ENCODE measurements around the gene UTF1. TPM values are rescaled to one million over a fixed set of nuclear protein-coding genes. Genes with fewer than 3 reads are reported as not detected.

UTF1 gene
- total RNA-seq, 1 donor from 2014 or later = not detected

DNA sequence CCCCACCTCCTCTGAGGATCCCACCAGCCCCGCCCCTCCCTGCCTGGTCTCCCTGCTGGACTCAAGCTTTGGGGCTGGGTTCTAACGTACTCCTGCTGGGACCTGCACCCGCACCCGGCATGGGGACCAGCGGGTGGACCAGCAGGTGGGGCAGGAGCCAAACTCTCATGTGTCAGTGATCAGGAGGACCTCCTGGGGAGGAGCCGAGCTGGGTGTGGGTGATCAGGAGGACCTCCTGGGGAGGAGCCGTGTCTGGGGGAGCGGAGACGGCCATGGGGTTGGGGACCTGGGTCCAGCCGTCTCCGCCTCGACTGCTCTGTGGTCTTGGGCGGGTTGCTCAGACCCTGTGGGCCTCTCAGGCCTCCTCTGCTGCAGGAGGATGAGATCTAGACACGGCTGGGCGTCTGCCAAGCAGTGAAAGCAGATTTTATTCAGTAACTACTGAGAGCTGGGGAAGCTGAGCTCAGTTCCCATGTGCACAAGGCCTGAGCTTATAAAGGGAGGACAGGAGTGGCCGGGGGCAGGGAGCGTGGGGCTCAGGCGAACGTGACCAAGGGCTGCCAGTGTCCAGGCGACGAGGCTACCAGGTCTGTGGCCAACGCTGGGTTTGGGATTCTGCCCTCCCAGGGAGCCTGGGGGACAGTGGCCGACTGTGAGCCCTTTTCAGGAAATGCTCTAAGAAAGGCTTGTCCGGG, 33.6 kb upstream of the UTF1 start:
- no peak overlapping the region for H3K4me2 ChIP-seq
- Mint-ChIP-seq H3K9me3 (peaks cover 8% of the 10 kb centered on the region), H3K27me3 (ENCODE audit: insufficient read depth, low read depth) (peaks cover 8% of the 10 kb centered on the region), H3K4me1 (peaks cover 2% of the 10 kb centered on the region), H3K36me3 (peaks cover 1% of the 10 kb centered on the region), H3K4me3 (no peak overlapping the region), H3K27ac (no peak overlapping the region)
- H3K4me1 ChIP-seq = no peaks in the 10 kb centered on the region
- no peaks in the 10 kb centered on the region for H3F3A ChIP-seq (ENCODE audit: low read depth)
- no peaks in the 10 kb centered on the region for H3K79me2 ChIP-seq (ENCODE audit: low read depth)
- no peak overlapping the region for H3K27ac ChIP-seq
- no peak overlapping the region for H3K9ac ChIP-seq
- H3K4me3 ChIP-seq = no peak overlapping the region
- TF ChIP-seq, protein P1, sequence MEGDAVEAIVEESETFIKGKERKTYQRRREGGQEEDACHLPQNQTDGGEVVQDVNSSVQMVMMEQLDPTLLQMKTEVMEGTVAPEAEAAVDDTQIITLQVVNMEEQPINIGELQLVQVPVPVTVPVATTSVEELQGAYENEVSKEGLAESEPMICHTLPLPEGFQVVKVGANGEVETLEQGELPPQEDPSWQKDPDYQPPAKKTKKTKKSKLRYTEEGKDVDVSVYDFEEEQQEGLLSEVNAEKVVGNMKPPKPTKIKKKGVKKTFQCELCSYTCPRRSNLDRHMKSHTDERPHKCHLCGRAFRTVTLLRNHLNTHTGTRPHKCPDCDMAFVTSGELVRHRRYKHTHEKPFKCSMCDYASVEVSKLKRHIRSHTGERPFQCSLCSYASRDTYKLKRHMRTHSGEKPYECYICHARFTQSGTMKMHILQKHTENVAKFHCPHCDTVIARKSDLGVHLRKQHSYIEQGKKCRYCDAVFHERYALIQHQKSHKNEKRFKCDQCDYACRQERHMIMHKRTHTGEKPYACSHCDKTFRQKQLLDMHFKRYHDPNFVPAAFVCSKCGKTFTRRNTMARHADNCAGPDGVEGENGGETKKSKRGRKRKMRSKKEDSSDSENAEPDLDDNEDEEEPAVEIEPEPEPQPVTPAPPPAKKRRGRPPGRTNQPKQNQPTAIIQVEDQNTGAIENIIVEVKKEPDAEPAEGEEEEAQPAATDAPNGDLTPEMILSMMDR (IDR thresholded peaks at IDR 0.05) = no peak
- no peak for TF ChIP-seq EZH2 (IDR thresholded peaks at IDR 0.05)
- no peak for TF ChIP-seq EZH2phosphoT487 (IDR thresholded peaks at IDR 0.05)
- H2AFZ ChIP-seq (replicated peaks) = no peak overlapping the region
- H3K9me3 ChIP-seq (ENCODE audit: low read depth) = no peaks in the 10 kb centered on the region
- H4K20me1 ChIP-seq (ENCODE audit: low read depth) = no peaks in the 10 kb centered on the region
- no peaks in the 10 kb centered on the region for H3K27me3 ChIP-seq
- DNase-seq (ENCODE audit: low spot score) = no peak
- no peaks in the 10 kb centered on the region for H3K36me3 ChIP-seq

DNA sequence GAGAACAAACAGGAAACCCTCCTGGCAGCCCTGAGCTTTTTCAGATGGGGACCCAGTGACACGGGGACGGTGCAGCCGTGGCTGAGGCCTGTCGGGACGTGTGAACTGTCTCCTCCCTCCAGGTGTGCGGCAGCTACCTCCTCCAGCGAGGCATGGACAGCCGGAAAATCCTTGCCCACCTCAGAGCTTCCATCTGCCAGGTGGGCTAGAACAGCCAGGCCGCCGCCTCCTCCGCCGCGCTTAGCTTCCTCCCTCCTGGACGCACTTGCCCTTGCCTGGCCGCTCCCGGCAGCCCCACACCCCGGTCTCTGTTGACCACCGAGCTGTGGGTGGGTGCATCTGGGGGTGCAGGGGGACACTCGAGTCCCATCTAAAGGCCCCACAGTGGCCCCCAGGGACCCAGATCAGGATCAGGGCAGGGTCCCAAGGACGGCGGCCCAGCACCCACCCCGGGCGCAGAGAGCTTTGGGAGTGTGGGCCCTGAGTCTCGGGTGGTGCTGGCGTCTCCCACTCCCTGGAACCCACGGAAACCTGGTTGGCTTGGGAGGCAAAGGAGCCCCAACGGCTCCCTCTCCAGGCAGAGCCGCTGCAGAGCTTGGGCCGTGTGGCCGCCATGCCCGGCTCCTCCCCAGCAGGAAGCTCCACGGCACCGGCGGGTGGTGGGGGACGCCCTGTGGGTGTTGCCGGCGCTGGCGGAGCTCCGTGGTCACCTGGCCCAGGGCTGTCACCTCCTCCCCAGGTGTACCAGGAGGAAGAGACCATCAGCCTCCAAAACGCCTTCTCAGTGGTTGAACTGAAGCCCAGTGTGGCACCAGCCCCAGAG, 32.9 kb upstream of the UTF1 start:
- H3K4me3 ChIP-seq = no peak overlapping the region
- no peaks in the 10 kb centered on the region for H3K27me3 ChIP-seq
- no peak overlapping the region for H3K4me2 ChIP-seq
- no peaks in the 10 kb centered on the region for H3F3A ChIP-seq (ENCODE audit: low read depth)
- no peak for TF ChIP-seq EZH2 (IDR thresholded peaks at IDR 0.05)
- TF ChIP-seq, protein P1 (IDR thresholded peaks at IDR 0.05) = no peak
- no peak for TF ChIP-seq EZH2phosphoT487 (IDR thresholded peaks at IDR 0.05)
- H3K4me3 Mint-ChIP-seq = no peak overlapping the region
- no peaks in the 10 kb centered on the region for H3K79me2 ChIP-seq (ENCODE audit: low read depth)
- H3K4me1 Mint-ChIP-seq = peaks cover 5% of the 10 kb centered on the region
- H4K20me1 ChIP-seq (ENCODE audit: low read depth) = no peaks in the 10 kb centered on the region
- H3K36me3 ChIP-seq = no peaks in the 10 kb centered on the region
- peaks cover 1% of the 10 kb centered on the region for H3K36me3 Mint-ChIP-seq
- H3K9ac ChIP-seq = no peak overlapping the region
- peaks cover 4% of the 10 kb centered on the region for H3K9me3 Mint-ChIP-seq
- no peaks in the 10 kb centered on the region for H3K9me3 ChIP-seq (ENCODE audit: low read depth)
- no peak overlapping the region for H3K27ac ChIP-seq
- no peak overlapping the region for H3K27ac Mint-ChIP-seq
- H2AFZ ChIP-seq (replicated peaks) = no peak overlapping the region
- peaks cover 8% of the 10 kb centered on the region for H3K27me3 Mint-ChIP-seq (ENCODE audit: insufficient read depth, low read depth)
- DNase-seq (ENCODE audit: low spot score) = no peak
- H3K4me1 ChIP-seq = no peaks in the 10 kb centered on the region

- TF ChIP-seq, protein P1 (IDR thresholded peaks at IDR 0.05) = no peak
- TF ChIP-seq EZH2 (IDR thresholded peaks at IDR 0.05) (no peak), EZH2phosphoT487 (IDR thresholded peaks at IDR 0.05) (no peak)
- no peaks in the 10 kb centered on the region for H4K20me1 ChIP-seq (ENCODE audit: low read depth)
- H3K27ac Mint-ChIP-seq = no peak overlapping the region
- no peaks in the 10 kb centered on the region for H3K79me2 ChIP-seq (ENCODE audit: low read depth)
- no peak overlapping the region for H3K4me2 ChIP-seq
- H3K4me1 ChIP-seq = no peaks in the 10 kb centered on the region
- H3K27ac ChIP-seq = no peak overlapping the region
- H3K9me3 Mint-ChIP-seq = peaks cover 4% of the 10 kb centered on the region
- H3K9ac ChIP-seq = no peak overlapping the region
- no peak overlapping the region for H3K4me3 Mint-ChIP-seq
- H3K36me3 ChIP-seq = no peaks in the 10 kb centered on the region
- no peak overlapping the region for H3K4me3 ChIP-seq
- no peak overlapping the region for H2AFZ ChIP-seq (replicated peaks)
- peaks cover 5% of the 10 kb centered on the region for H3K4me1 Mint-ChIP-seq
- no peaks in the 10 kb centered on the region for H3F3A ChIP-seq (ENCODE audit: low read depth)
- H3K27me3 Mint-ChIP-seq (ENCODE audit: insufficient read depth, low read depth) = peaks cover 8% of the 10 kb centered on the region
- no peak for DNase-seq (ENCODE audit: low spot score)
- H3K36me3 Mint-ChIP-seq = peaks cover 1% of the 10 kb centered on the region
- no peaks in the 10 kb centered on the region for H3K27me3 ChIP-seq
- H3K9me3 ChIP-seq (ENCODE audit: low read depth) = no peaks in the 10 kb centered on the region
Observed at GRCh38 chr10:133197786-133198185, 32.2 kb upstream of the UTF1 start.
